Gastrocnemius medialis (tissue), 4 donors: ENCODE measurements around the gene FOXO6.

Source experiments
- CTCF ChIP-seq, 5 experiments: fragments of 450-650 bp in 3 of 5; fragments of 200-600 bp in 2 of 5; sonication (generic) in 2 of 5; IDR thresholded peaks in 4 of 5; conservative IDR thresholded peaks in 1 of 5; 1 replicate in 4 of 5; 2 replicates in 1 of 5; pipeline ENCODE4 v1.5.1; 2016 to 2019; ENCODE audit warnings: antibody characterized with exemption in 5 of 5, mild to moderate bottlenecking in 3 of 5, moderate library complexity in 3 of 5
- POLR2A ChIP-seq, 2 donors: fragments of 450-650 bp; IDR thresholded peaks; one replicate each; pipeline ENCODE4 v1.6.1; 2017; ENCODE audit warnings: antibody characterized with exemption in 2 of 2, mild to moderate bottlenecking in 2 of 2, moderate library complexity in 2 of 2

- TF ChIP-seq CTCF (IDR thresholded peaks at IDR 0.05 in 4 of 5, conservative IDR thresholded peaks at IDR 0.05 in 1 of 5) (no peak), POLR2A (IDR thresholded peaks at IDR 0.05) (no peak)
Observed at GRCh38 chr1:41383094-41383852, 22.0 kb downstream of the FOXO6 start.
